Esophagus squamous epithelium (tissue), 5 donors: Measurements from ENCODE around the gene JOSD1. TPM values are rescaled to one million over a fixed set of nuclear protein-coding genes. Genes with fewer than 3 reads are reported as not detected.

Experiments
- DNase-seq: peaks from one replicate; lab custom pipeline; 2025; lab: John Stamatoyannopoulos, UW
- H3K27ac ChIP-seq, 4 donors: fragments of 200-600 bp; sonication (generic); one replicate each; pipeline ENCODE4 v1.5.1; 2016 to 2019; ENCODE audit warnings: mild to moderate bottlenecking in 1 of 4
- H3K27me3 ChIP-seq, 4 donors: fragments of 200-600 bp; sonication (generic); 1 replicate in 3 of 4; 2 replicates in 1 of 4; pipeline versions ENCODE4 v1.5.1 to v1.6.0; 2017 to 2021; ENCODE audit warnings: antibody characterized with exemption in 1 of 4
- H3K36me3 ChIP-seq, 3 donors: fragments of 200-600 bp; sonication (generic); one replicate each; pipeline ENCODE4 v1.5.1; 2016 to 2019
- H3K4me1 ChIP-seq, 3 donors: fragments of 200-600 bp; sonication (generic); one replicate each; pipeline ENCODE4 v1.5.1; 2017 to 2019
- H3K4me3 ChIP-seq, 4 donors: fragments of 200-600 bp; sonication (generic); 1 replicate in 3 of 4; 2 replicates in 1 of 4; pipeline ENCODE4 v1.5.1; 2016 to 2019; ENCODE audit warnings: mild to moderate bottlenecking in 2 of 4, moderate library complexity in 1 of 4
- H3K9me3 ChIP-seq, 3 donors: fragments of 200-600 bp; sonication (generic); one replicate each; pipeline ENCODE4 v1.5.1; 2016 to 2019
- CTCF ChIP-seq, 6 experiments: fragments of 450-650 bp in 4 of 6; fragments of 200-600 bp in 2 of 6; sonication (generic) in 2 of 6; IDR thresholded peaks; one replicate each; pipeline ENCODE4 v1.5.1; 2016 to 2019; ENCODE audit warnings: antibody characterized with exemption in 6 of 6, mild to moderate bottlenecking in 4 of 6, moderate library complexity in 4 of 6
- POLR2A ChIP-seq, 4 donors: fragments of 450-650 bp; IDR thresholded peaks; one replicate each; pipeline ENCODE4 v1.6.1; 2017; ENCODE audit warnings: antibody characterized with exemption in 4 of 4, mild to moderate bottlenecking in 4 of 4, moderate library complexity in 3 of 4
- WGBS, 2 donors: methylation state at CpG; one replicate each; pipeline ENCODE4 v1.1.5; 2018; 5-methylcytosine and 5-hydroxymethylcytosine counted together
- intact Hi-C: fragments of 100-400 bp; cut with DNase I; formaldehyde crosslinking; loops from one replicate; pipeline ENCODE4 v1.15.0; 2022
- small RNA-seq, 4 donors: library from RNA; depleted of rRNA; stranded (forward); fragments of <200 nt; gene quantifications; one replicate each; pipeline ENCODE3, GENCODE V24; 2016
- total RNA-seq, 4 donors: library from RNA; depleted of rRNA; stranded (reverse); fragments of >200 nt; gene quantifications; one replicate each; pipeline ENCODE4 v1.1.0, GENCODE V29; 2016
- donor health status: DM: yes; HTN: yes; CAD: no.

Gene JOSD1
- total RNA-seq, 4 donors from 2014 or later = 27.8 to 48.8 (median 33.1) TPM

DNA sequence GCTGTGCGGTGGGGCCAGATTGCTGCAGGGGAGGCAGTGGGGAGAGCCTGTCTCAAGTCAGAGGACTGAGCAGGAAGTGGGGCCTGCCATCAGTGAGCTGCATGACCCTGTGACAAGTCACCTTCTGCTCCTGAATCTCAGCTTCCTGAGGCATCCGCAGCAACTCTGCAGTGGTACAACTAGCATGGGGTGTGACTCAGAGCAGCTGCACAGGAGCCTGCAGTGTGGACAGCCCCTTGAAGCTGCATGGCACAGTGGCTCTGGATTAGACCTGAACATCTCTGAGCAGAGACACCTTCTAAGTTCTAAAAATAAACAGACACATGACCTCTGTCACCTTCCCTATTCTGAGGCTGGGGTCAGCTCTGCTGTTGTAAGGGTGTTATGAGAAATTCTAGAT lies 62.5 kb downstream of the JOSD1 start:
- TF ChIP-seq CTCF (IDR thresholded peaks at IDR 0.05) (no peak), POLR2A (IDR thresholded peaks at IDR 0.05) (no peak)
- H3K36me3 ChIP-seq = no peaks in the 10 kb centered on the region
- intact Hi-C loops = no loop called here
- H3K27me3 ChIP-seq = no peaks in the 10 kb centered on the region
- no peak for DNase-seq
- H3K4me3 ChIP-seq = no peak overlapping the region
- WGBS, 2 donors = 70 to 83% methylated on average over 1 to 2 of the region's 2 CpGs
- H3K27ac ChIP-seq = no peak overlapping the region
- no peaks in the 10 kb centered on the region for H3K9me3 ChIP-seq
- no peaks in the 10 kb centered on the region for H3K4me1 ChIP-seq

Small RNA genes within 50 kb of the gene (small RNA-seq; reads per million reads assigned to genes)
- 0 to 0.09 (median 0) reads per million in 4 donors for gene AL021707.8

Other genes with a start within 250 kb of the JOSD1 start
- gene KCNJ4, start 245.7 kb downstream of the JOSD1 start, total RNA-seq = not detected
- 1 to 10 TPM; 1.1 to 9.6 (median 1.9) TPM for gene KDELR3, start 232.8 kb downstream of the JOSD1 start, total RNA-seq
- 100 to 1,000 TPM; 164 to 498 (median 214) TPM for gene DDX17, start 194.6 kb downstream of the JOSD1 start, total RNA-seq
- gene DMC1, start 130.8 kb downstream of the JOSD1 start, total RNA-seq = 1 to 10 TPM in 3 of 4 donors, not detected in 1; 1.1 to 7.2 (median 5.2) TPM
- gene FAM227A, start 44.6 kb downstream of the JOSD1 start, total RNA-seq = 1 to 10 TPM in 1 of 4 donors, under 1 TPM in 3; 0.04 to 1.0 (median 0.12) TPM
- 10 to 100 TPM in 3 of 4 donors, 1 to 10 TPM in 1; 8.7 to 21.1 (median 13.1) TPM for gene CBY1, start 44.3 kb downstream of the JOSD1 start, total RNA-seq
- 10 to 100 TPM; 23.4 to 73.7 (median 57.2) TPM for gene TOMM22, start 19.0 kb downstream of the JOSD1 start, total RNA-seq
- gene GTPBP1, start 5.0 kb upstream of the JOSD1 start, total RNA-seq = 10 to 100 TPM; 15.3 to 37.4 (median 32.0) TPM
- gene SUN2, start 55.1 kb upstream of the JOSD1 start, total RNA-seq = 100 to 1,000 TPM in 3 of 4 donors, 10 to 100 TPM in 1; 94.2 to 307 (median 191) TPM
- gene DNAL4, start 93.2 kb upstream of the JOSD1 start, total RNA-seq = 10 to 100 TPM in 3 of 4 donors, 1 to 10 TPM in 1; 7.3 to 15.5 (median 13.7) TPM
- 1 to 10 TPM in 1 of 4 donors, under 1 TPM in 3; 0.26 to 2.3 (median 0.63) TPM for gene NPTXR, start 143.1 kb upstream of the JOSD1 start, total RNA-seq
- gene CBX6, start 171.3 kb upstream of the JOSD1 start, total RNA-seq = 10 to 100 TPM in 2 of 4 donors, 1 to 10 TPM in 2; 7.8 to 27.7 (median 11.8) TPM